SIG-M5 treated with dmso at 0.1 percent for 504 hours (cell line): ENCODE results near the gene ARHGAP26.
A peak's percentile ranks its signal among the peaks of the same experiment; 100 is the strongest.

Source experiments
- DNase-seq: peaks from one replicate; lab custom pipeline; 2025; ENCODE audit not compliant: unreplicated experiment; lab: John Stamatoyannopoulos, UW

Gene ARHGAP26

DNA sequence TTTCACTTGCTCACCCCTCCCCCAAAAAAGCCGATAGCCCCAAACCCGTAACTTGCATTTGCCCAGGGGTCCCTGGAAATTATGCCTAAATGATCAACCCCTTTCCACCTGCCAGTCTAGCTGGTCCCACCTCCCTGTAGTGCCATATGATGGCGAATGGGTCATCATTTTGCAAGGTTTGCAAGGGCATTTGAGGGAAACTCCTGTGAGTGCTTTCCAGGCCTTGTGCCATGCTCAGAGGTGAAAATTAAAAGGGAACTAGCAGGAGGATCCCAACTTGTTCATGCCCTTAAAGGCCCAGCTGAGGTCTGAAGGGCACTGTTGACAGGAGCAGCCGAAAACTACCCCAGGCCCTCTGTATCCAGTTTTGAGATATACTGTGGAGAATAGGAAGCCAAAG, 440.4 kb downstream of the ARHGAP26 start:
- no peak for DNase-seq

DNA sequence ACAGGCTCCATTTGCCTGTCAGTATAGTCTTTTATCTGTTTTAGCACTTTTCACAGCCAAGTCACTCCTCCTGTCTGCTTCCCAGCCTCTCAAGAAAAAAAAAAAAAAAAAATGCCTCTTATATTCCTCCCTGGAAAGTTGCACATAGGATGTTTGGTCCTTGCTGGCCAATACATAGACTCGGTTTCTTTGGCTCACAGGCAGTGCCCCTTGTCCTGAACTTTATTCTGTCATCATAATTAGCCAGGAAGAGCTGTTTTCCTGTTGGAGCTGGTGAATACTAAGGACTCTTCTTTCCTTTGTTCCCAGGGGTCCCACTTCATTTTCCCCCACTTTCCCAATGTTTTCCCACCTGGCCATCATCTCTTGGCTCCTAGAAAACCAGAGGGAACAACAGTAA, 442.1 kb downstream of the ARHGAP26 start:
- no peak for DNase-seq

DNA sequence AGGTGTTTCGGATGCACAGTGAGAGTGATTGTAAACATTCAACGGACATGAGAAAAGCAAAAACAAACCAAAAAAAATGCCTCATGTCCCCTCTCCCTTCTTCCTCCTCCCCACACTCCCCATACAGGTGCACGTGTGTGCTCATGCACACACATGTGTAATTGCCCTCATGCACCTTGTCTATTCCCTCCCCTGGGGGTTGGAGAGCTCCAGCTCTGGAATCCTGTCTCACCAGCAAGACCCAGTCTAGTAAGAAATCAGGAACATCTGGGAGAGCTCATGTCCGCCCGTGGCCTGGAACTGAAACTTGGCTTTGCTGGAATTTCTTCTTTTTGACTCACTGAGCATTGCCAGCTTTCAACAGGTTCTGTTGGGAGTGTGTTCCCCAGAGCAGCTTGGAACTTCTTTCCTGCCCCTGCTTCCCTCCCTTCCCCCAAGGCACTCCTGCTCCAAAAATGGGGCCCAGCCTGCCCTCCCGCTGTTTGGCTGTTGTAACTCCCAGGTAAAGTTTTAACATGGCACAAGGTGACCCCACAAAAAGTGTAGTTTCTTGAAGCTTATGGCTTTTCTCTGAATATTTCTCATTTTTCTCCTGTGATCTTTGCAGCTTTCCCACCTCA, 443.2 kb downstream of the ARHGAP26 start:
- no peak for DNase-seq

DNA sequence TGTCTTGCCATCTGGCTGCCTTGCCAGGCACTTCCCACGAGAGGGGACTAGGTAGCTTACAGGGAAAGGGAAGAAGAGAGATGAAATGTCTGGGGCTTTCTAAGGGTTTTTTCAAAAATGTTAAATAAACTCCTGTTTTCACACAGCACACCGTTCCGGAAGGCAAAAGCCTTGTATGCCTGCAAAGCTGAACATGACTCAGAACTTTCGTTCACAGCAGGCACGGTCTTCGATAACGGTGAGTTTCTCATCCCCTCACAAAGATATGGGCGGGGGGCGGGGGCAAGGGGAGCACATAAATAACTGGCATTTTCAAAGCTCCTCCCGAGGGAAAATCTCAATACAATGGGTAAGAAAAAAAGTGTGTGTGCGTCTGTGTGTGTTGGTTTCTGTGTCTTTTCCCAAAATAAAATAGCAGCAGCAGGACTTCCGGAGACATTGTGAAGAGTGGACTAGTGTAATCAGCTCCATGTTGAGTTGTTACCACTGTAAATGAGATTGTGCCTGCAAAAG, 443.7 kb downstream of the ARHGAP26 start:
- no peak for DNase-seq

DNA sequence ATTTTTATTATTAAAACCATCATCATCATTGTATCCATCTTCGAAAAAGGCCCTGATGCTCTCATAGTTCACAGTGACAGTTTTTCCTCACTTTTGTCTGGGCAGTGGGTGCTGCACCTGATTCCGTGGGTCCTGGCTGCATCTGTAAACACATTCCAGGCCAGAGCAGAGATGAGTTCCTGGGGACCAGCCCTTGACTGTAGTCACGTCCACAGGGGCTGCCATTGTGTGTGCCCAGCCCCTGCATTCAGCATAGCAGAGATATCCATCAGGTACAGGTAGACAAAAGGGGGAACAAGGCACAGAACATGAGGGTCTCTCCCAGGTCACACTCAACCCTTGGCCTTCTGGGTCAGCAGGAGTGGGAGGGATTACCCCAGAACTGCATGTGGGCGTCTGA, 444.3 kb downstream of the ARHGAP26 start:
- no peak for DNase-seq

DNA sequence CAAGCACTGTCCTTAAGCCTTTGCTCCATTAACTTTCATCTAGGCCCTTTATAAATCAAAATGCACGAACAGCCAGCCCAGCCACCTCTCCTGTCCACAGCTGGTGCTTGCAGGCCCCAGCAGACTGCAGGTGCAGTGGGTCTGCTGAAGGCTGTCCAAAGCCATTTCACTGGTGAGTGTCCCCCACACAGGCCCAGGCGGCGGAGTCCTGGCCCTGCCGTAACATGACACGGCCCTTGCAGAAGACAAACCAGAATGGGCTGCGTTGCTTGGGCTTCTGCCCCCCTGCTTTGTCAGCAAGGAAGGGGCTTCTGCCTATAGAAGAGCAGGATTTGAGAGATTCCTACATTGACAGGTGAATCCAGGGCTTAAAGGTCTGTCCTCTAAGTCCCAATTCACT, 444.7 kb downstream of the ARHGAP26 start:
- no peak for DNase-seq

DNA sequence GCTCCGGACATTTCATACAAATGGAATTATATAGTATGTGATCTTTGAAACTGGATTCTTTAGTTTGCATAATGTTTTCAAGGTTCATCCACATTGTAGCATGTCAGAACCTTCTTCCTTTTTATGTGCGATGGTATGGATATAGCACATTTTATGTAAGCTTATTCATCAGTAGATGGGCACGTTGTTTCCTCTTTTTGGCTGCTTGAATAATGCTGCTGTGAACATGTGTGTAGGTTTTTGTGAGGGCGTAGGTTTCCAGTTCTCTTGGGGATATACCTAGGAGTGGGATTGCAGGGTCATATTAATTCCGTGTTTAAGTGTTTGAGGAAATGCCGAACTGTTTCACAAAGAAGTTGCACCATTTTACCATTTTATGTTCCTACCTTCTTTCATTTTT, 445.5 kb downstream of the ARHGAP26 start:
- peak; percentile 69 for DNase-seq

DNA sequence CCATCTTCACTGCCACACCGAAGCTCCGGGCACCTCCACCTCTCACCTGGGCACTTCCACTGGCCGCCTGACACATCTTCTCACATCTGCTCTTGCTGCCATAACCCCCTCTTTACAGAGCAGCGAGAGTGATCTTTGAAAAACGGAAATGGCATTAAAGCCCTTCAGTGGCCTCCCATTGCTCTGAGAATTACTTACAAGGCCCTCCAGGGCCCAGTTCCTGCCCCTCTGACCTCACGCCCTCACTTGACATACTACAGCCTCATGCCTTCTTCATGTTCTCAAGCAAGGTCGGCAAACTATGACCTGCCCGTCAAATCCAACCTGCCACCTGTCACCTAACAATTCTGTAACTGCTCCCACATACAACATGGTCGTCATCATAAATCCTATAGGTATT, 446.0 kb downstream of the ARHGAP26 start:
- DNase-seq = no peak

DNA sequence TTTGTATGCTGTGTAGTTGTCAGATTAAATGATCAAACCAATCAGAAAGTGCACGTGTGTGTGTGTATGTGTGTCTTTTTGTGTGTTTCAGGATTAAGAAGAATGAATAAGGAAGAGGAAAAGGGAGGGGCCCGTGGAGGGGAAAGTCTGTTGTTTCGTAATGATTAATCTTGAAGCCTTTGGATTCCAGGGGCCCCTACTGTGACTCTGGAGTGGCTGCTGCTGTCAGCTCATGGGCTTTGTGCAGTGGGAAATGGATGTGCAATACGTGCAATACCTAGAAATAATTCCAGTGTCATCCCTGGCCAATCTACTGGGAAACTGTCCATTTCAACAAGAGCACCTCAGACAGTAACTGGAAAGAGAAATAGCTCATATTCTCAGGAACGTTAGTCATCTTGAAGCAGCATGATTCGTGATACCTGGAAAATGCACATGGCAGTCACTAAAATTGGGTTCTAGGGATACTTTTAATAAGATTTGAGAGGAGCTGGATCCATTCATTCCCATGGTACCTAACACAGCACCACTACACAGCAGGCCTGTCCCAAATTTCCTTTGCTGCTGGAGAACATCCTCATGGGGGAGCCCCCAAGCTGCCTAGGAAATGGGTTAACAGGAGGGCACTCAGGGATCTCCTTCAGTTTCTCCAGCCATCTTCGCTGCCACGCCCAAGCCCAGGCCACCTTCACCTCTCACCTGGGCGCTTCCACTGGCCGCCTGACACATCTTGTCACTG, 447.1 kb downstream of the ARHGAP26 start:
- DNase-seq = peak; percentile 88

DNA sequence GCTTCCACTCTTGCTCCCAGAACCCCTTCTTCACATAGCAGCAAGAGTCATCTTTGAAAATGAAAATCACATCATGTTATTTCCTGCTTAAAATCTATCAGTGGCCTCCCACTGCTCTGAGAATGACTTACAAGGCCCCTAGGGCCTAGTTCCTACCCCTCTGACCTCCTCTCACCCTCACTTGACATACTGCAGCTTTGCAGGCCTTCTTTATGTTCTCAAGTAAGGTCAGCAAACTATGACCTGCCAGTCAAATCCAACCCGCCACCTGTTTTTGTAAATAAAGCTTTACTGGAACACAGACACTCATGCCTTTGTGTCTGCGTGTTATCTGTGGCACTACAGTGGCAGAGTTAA, 447.6 kb downstream of the ARHGAP26 start:
- DNase-seq = no peak

DNA sequence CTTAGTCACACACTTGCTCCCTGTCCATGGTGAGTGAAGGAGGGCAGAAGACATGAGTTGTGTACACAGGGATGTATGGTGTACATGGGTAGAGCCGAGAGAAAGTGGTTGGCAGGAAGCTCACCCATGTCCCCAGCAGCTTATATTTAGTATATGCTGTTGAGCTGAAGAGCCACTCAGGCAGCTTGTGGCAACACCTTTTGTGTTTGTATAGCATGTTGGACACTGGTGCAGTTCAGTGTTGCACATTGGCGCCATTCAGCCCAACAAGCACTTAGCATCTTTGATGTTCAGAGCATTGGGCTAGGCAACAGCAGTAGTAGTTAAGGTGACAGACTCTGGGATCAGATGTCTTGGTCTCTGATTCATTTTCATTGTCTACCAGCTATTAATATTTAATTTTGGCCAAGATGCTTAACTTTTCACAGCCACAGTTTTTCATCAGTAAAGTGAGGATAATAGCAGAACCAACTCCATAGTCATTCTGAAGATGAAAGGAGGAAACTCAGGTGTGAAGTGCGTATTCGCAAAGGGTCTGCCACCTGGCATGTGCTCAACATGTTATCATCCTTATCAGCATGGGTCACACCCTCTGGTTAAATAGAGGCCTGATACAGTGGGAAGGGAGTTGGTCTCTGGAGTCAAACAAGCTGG, 448.5 kb downstream of the ARHGAP26 start:
- no peak for DNase-seq

DNA sequence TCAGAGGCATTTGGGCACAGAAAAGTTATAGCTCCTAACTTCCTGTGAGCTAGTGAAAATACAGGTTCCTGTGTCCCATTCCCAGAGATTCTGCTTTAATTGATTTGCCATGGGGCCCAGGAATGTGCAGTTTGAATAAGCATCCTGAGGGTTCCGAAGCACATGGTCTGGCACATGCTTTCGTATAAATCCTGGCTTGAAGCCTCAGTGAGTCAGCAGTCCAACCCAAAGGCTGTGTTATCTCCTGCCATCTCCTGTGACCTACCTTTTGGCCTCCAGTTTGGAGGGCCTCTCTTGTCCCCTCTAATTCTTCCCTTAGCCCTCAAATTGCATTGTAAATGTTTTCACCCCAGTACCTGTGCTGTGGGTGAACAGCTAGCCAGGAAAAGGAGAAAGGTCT, 449.5 kb downstream of the ARHGAP26 start:
- no peak for DNase-seq

DNA sequence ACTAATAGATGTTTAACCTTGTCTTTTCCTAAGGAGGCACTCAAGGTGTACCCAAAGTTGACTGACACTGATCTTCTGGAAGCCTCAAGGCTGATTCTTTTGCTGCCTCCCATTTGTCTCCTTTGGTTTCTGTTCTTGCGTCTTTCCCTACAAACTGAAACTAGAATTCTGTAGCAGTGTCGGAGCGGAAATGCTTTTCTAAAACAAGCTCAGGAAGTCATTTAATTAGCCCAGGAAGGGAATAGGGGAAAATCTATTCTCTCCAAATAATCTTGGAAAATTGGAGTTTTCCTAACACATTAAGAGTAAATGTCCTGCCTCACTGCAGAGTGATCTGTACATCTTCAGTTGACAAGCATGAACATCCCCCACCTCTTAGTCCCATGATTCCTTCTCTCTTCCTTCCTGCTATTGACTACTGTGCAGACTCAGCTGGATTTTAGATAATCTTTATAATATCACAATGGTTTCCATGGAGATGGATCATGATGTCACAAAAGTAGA, 450.6 kb downstream of the ARHGAP26 start:
- no peak for DNase-seq

DNA sequence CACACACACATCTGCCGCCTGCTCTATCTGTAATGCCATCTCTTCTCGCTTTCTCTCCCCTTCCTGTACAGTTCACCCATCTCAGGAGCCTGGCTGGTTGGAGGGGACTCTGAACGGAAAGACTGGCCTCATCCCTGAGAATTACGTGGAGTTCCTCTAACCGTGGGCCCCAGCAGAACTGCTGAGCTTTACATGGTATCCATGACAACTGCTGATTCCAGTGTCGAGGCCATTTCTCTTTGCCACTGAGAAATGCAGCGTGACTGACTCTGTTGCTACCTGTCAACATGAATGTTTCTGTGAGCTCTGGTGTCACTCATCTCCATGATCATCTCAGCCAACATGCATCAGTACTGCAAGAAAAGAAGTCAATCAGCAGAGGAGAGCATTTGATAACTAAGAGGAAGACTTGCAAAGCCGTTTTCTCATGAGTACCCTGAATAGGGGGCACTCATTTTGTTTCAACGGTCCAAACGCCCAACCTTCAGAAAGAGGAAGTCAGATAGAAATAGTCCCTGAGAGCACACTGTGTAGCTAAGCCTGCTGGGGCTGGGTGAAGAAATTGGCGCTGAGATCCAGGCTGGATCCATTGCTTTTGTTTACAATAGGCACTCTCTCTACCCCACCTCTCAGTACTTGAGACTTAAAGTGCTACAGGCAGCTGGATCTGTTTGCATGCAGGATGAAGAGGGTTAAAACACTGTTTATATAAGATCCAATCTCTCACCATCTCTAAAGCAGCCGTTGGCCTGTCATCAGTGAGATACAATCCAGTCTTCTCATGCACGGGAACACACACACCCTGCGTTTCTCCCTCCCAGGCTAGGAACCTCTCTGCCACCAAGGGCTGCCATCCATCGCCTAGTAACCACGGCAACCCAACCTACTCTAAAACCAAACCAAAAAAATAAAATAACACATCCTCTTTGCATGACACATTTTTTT, 452.4 kb downstream of the ARHGAP26 start:
- peak; percentile 95 for DNase-seq

DNA sequence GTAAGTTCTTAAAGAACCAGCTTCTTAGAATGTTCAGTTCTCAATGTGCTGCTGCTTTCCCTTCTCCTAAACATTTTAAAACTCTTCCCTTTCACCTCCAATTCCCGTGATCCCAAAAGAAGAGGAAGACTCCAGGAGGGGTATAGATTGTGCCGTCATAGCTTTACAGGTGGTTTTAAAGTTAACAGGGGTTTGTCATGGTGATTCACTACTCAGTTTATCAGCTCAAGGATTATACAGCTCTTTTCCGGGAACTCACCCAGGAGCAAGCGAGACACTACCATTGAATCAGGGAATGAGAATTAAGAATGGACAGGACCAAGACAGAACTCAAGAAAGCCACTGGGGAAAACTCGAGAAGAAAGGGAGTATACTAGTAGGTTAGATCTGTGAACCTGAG, 454.5 kb downstream of the ARHGAP26 start:
- no peak for DNase-seq

DNA sequence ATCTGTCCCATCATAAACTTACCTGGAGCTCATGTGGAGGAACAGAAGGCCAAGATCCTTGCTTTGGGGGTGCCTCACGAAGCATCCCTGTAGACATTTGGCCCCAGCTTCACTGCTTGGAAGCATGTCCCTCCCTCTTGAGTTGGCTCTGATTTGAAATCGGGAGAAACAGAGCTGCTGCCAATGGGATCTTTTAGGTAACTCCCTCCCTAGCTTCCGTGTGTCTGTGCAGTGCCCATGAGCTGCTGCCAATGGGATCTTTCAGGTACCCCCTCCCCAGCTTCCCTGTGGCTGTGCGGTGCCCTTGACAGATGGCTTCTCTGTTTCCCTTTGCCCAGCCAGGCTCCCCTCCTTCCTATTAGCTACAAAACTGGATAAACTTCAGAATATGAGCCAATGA, 455.3 kb downstream of the ARHGAP26 start:
- no peak for DNase-seq

DNA sequence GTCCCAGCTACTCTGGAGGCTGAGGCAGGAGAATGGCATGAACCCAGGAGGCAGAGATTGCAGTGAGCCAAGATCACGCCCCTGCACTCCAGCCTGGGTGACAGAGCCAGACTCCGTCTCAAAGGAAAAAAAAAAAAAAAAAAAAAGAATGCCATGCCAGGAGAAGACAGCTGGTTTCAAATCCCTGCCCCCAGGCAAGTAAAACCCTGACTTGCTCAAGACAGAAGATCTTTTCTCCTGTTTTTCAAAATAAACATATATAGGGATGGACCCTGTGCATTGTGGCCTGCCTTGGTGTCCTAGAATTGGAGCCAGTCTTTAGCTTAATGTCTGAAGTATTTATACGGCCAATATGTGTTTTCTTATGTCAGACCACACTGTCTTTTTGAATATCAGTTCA, 456.2 kb downstream of the ARHGAP26 start:
- no peak for DNase-seq

DNA sequence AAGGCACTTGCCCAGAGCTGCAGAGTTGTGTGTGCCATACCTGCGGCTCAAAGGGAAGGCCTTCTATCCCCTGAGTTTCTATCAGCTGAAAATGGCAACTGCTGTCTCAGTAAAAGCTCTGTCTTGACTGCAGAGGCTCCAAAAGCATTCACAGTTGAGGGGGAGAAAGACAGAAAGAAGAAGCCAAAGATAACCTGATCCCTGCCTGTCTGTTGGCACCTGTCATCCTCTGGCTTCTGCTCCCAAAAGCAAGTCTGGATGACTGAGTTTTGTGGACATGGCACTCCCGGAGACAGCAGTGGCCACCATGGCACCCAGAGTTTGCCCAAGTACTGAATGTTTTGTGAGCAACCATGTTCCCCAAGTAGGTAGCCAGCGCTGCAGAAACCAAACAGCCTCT, 456.7 kb downstream of the ARHGAP26 start:
- DNase-seq = no peak

DNA sequence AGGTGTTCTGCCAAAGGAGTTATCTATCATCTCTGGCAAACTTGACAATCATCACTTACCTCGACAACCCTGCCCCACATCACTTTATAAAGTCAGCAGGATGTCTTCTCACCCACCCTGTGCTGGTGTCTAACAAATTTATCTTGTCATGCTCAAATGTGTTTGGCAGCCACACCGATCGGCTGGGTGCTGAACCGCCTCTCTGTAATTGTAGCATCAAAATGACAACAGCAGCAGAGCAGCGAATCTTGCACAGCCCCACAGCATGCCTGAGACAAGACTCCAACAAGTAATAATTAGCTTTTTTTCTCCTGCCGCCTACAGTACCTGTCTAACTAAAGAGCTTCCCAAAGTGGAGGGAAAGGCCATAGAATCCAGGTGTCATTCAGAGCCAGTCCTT, 457.1 kb downstream of the ARHGAP26 start:
- no peak for DNase-seq

DNA sequence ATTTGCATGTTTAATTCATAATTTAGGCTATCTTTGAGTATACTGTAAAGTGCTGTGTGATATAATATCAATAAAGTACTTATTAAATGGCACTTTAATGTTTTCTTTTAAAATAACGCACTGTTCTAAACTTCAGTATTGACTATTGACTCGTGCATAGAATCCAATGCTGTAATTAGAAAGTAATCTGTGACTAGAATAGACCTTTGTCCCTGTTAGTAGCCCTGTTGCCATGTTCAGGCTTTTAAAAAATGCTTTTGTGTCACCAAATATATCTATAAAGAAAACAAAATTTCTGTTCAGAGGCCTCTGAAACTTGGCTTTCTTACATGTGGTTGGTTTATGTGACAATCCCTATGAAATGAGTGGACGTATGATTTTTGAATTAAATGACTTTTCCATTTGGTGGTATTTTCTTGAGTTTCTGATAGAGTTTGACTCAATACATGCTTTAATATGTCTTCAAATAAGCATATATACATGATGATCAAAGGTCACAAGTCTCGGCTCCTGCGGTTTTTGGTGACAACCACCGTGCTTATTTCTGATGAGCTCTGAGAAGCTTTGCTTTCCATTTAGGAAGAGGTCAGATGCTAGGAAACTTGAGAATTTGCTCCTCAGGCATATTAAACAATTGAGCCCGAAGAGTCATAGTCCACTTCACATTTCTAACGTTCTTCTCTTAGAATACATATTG, 458.6 kb downstream of the ARHGAP26 start:
- DNase-seq = no peak
